Measurements from ENCODE around the gene PPP2R2D. TPM values are rescaled to one million over a fixed set of nuclear protein-coding genes. Genes with fewer than 3 reads are reported as not detected.

PPP2R2D gene
- polyA plus RNA-seq, 1 experiment: 27.2 TPM

DNA sequence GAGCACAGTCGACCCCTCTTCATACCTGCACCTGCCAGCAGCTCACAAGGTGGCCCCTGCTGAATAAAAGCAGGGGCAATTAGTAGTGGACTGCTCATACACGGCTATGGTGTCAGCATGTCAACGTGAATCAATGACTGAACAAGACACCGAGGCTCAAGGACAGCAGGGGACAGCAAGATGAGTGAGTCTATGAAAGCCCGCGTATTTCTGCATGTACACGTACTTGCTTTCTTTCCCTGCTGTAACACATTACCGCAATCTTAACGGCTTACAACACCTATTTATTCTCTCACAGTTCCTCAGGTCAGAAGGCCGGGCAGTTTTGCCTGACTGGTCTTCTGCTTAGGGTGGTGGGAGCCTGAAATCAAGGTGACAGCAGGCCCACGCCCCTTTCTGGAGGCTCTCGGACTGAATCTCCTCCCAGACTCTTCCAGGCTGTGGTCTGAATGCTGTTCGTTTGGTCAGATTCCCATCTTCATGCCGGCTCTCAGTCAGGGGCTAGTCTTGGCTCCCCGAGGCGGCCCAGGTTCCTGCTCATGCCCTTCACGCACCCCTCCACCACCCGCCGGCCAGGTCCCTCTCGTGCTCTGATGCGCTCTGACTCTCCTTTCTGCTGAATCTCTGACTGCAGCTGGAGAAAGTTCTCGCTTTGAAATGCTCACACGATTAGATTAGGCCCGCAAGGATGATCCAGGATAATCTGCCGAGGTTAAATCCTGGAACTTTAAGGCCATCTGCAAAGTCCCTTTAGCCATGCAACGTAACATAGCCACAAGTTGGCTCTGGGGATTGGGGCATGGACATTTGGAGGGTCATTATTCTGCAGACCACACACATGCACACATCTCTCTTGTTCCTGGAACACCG lies 7.8 kb upstream of the PPP2R2D start:
- POLR2A ChIA-PET: no interaction called here
- Histone ChIP-seq H3K9me3 (ENCODE audit: control insufficient read depth, insufficient read depth, low read length) (no peaks in the 10 kb centered on the region), H3K27ac (ENCODE audit: low read depth, low read length) (no peak overlapping the region), H3K4me3 (ENCODE audit: low read depth, low read length) (no peak overlapping the region), H3K27me3 (ENCODE audit: control insufficient read depth, insufficient read depth, low read length) (peaks cover 35% of the 10 kb centered on the region)
- no peak for DNase-seq (ENCODE audit: low read depth, low spot score)
- CTCF ChIA-PET: no interaction called here
- TF ChIP-seq, protein P1, sequence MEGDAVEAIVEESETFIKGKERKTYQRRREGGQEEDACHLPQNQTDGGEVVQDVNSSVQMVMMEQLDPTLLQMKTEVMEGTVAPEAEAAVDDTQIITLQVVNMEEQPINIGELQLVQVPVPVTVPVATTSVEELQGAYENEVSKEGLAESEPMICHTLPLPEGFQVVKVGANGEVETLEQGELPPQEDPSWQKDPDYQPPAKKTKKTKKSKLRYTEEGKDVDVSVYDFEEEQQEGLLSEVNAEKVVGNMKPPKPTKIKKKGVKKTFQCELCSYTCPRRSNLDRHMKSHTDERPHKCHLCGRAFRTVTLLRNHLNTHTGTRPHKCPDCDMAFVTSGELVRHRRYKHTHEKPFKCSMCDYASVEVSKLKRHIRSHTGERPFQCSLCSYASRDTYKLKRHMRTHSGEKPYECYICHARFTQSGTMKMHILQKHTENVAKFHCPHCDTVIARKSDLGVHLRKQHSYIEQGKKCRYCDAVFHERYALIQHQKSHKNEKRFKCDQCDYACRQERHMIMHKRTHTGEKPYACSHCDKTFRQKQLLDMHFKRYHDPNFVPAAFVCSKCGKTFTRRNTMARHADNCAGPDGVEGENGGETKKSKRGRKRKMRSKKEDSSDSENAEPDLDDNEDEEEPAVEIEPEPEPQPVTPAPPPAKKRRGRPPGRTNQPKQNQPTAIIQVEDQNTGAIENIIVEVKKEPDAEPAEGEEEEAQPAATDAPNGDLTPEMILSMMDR (IDR thresholded peaks at IDR 0.05; ENCODE audit: low read depth, low read length): no peak

DNA sequence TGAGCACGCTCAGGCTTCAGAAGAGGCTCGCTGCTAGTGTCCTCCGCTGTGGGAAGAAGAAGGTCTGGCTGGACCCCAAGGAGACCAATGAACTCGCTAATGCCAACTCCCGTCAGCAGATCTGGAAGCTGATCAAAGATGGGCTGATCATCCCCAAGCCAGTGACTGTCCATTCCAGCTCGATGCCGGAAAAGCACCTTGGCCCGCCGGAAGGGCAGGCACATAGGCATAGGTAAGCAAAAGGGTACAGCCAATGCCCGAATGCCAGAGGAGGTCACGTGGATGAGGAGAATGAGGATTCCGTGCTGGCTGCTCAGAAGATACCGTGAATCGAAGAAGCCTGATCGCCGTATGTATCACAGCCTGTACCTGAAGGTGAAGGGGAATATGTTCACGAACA lies 5.7 kb upstream of the PPP2R2D start:
- TF ChIP-seq, protein P1 (IDR thresholded peaks at IDR 0.05; ENCODE audit: low read depth, low read length): no peak
- ChIA-PET POLR2A (no interaction called here), CTCF (interaction anchor here (0.6 to 4.2 kb wide), 4 partner anchors 8 to 128 kb away, joined by 3 to 20 read pairs (median 8); no protein-coding TSS in a partner anchor)
- H3K27ac ChIP-seq (ENCODE audit: low read depth, low read length): no peak overlapping the region
- H3K4me3 ChIP-seq (ENCODE audit: low read depth, low read length): no peak overlapping the region
- peaks cover 53% of the 10 kb centered on the region for H3K27me3 ChIP-seq (ENCODE audit: control insufficient read depth, insufficient read depth, low read length)
- no peak for DNase-seq (ENCODE audit: low read depth, low spot score)
- H3K9me3 ChIP-seq (ENCODE audit: control insufficient read depth, insufficient read depth, low read length): no peaks in the 10 kb centered on the region; the same call in 1 of the 2 replicates

DNA sequence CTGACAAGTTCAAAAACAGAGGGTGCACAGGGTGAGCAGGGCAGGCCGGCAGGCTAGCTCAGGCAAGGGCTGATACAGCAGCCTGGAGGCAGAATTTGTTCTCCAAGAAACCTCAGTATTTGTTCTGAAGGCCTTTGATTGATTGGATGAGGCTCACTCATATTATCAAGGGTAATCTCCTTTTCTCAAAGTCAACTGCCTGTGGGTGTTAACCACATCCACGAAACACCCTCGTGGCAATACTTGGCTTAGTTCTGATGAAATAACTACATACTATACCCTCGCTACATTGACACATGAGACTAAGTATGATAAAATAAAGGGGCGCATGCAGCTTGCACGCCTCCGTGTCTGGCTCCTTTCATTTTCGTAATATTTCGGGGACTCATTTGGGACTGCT lies 4.4 kb upstream of the PPP2R2D start:
- ChIA-PET POLR2A (no interaction called here), CTCF (interaction anchor here (1.3 to 4.2 kb wide), 4 partner anchors 10 to 126 kb away, joined by 3 to 20 read pairs (median 8); no protein-coding TSS in a partner anchor)
- TF ChIP-seq, protein P1 (IDR thresholded peaks at IDR 0.05; ENCODE audit: low read depth, low read length): no peak
- DNase-seq (ENCODE audit: low read depth, low spot score): no peak
- H3K9me3 ChIP-seq (ENCODE audit: control insufficient read depth, insufficient read depth, low read length): no peaks in the 10 kb centered on the region; the same call in 1 of the 2 replicates
- H3K27ac ChIP-seq (ENCODE audit: low read depth, low read length): no peak overlapping the region
- H3K4me3 ChIP-seq (ENCODE audit: low read depth, low read length): no peak overlapping the region
- H3K27me3 ChIP-seq (ENCODE audit: control insufficient read depth, insufficient read depth, low read length): peaks cover 53% of the 10 kb centered on the region

DNA sequence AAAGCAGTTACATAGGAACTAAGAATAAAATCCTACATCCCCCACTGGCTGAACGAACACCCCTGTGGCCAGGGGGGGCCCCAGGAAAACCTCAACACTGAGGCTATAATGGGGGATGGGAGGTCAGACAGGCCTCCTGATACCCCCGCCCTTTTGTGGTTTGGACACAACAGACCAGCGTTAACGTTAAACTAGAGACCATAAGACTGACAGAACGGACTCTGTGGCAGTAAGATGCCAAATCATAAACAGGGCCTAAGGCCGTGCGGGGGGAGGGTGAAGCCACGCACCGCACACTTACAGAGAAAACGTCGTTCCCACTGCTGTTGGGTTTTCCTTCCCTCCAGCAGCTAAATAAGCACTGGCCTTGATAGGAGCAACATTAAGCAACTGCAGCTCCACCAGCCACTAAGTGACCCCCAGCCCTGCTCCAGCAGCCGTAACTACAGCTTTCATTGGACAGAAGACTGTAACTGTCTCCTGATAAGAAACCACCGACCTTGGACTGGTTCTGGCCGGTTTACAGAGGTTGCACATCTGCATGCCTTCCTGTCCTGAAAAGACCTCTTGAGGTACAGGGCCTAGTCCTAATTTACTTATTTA lies 3.4 kb upstream of the PPP2R2D start:
- TF ChIP-seq, protein P1 (IDR thresholded peaks at IDR 0.05; ENCODE audit: low read depth, low read length): no peak
- no peak for DNase-seq (ENCODE audit: low read depth, low spot score)
- ChIA-PET POLR2A (no interaction called here), CTCF (interaction anchor here (1.1 to 4.2 kb wide), 5 partner anchors 10 to 125 kb away, joined by 3 to 20 read pairs (median 3); no protein-coding TSS in a partner anchor)
- H3K27me3 ChIP-seq (ENCODE audit: control insufficient read depth, insufficient read depth, low read length): peaks cover 47% of the 10 kb centered on the region
- no peaks in the 10 kb centered on the region; the same call in 1 of the 2 replicates for H3K9me3 ChIP-seq (ENCODE audit: control insufficient read depth, insufficient read depth, low read length)
- no peak overlapping the region for H3K4me3 ChIP-seq (ENCODE audit: low read depth, low read length)
- no peak overlapping the region for H3K27ac ChIP-seq (ENCODE audit: low read depth, low read length)

DNA sequence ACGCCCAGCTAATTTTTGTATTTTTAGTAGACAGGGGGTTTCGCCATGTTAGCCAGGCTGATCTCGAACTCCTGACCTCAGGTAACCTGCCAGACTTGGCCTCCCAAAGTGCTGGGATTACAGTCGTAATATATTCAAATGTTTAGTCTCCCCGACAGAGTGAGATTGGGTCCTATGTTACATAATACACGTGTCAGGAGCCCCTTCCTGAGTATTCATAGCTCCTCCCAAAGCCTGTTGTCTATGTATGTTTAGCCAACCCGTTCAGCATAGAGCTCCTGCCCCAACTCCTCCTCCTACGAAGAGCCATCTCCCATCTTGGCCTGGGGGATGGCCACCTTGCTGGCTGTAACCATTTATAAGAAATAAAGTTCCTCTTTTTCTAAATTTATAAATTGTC lies 2.7 kb upstream of the PPP2R2D start:
- no peaks in the 10 kb centered on the region; the same call in 1 of the 2 replicates for H3K9me3 ChIP-seq (ENCODE audit: control insufficient read depth, insufficient read depth, low read length)
- H3K27ac ChIP-seq (ENCODE audit: low read depth, low read length): no peak overlapping the region
- POLR2A ChIA-PET: no interaction called here
- H3K27me3 ChIP-seq (ENCODE audit: control insufficient read depth, insufficient read depth, low read length): peaks cover 41% of the 10 kb centered on the region
- no peak for DNase-seq (ENCODE audit: low read depth, low spot score)
- TF ChIP-seq, protein P1 (IDR thresholded peaks at IDR 0.05; ENCODE audit: low read depth, low read length): no peak
- H3K4me3 ChIP-seq (ENCODE audit: low read depth, low read length): no peak overlapping the region
- CTCF ChIA-PET: interaction anchor here (1.1 to 4.2 kb wide), 2 partner anchors 23 to 125 kb away, joined by 3 to 20 read pairs; no protein-coding TSS in a partner anchor
